HCT116 (cell line): ENCODE results near the gene ZCCHC24. TPM values are rescaled to one million over a fixed set of nuclear protein-coding genes. Genes with fewer than 3 reads are reported as not detected.

Experiments
- ATAC-seq: fragments of 200-7000 bp; cut with Tn5 transposase; 2 replicates; pipeline ENCODE4 v1.9.1; 2020; ENCODE audit warnings: mild to moderate bottlenecking, moderate library complexity
- BruUV-seq: library from RNA; stranded (reverse); fragments of 400-500 nt; replicated peaks from 2 replicates; lab custom pipeline; 2021; lab: Mats Ljungman, UMichigan
- CTCF ChIA-PET: fragments of 300-600 bp; sonication (Branson Sonifier 250); formaldehyde crosslinking; loops from one replicate; lab custom pipeline; 2021; ENCODE audit warnings: antibody characterized with exemption; lab: Charles Lee
- POLR2A ChIA-PET: fragments of 300-600, 350-600 bp; sonication (Branson Sonifier 250); formaldehyde crosslinking; loops from one replicate; lab custom pipeline; 2021; ENCODE audit warnings: antibody characterized with exemption; lab: Charles Lee
- RAD21 ChIA-PET, 2 experiments: fragments of 300-600 bp; sonication (Branson Sonifier 250); formaldehyde crosslinking; loops; one replicate each; lab custom pipeline; 2023; ENCODE audit warnings: low total read pairs in 2 of 2; ENCODE audit not compliant: uncharacterized antibody in 2 of 2, unreplicated experiment in 2 of 2, low non-redundant PET in 1 of 2; lab: Charles Lee
- DNase-seq: peaks from one replicate; pipeline ENCODE4 v3.0.0-alpha.2; 2010; ENCODE audit warnings: low read depth, low spot score
- H2AFZ ChIP-seq: fragments of 200-600 bp; shearing (Covaris generic), sonication (generic); 2 replicates; pipeline ENCODE4 v1.6.1; 2017; ENCODE audit warnings: low read depth, mixed run types, mixed read lengths, antibody characterized with exemption, low read length; ENCODE audit not compliant: poor library complexity, severe bottlenecking
- H3K27ac ChIP-seq: 2 replicates; pipeline ENCODE4 v1.5.1; 2012; ENCODE audit warnings: low read depth, low read length
- H3K27me3 ChIP-seq: fragments of 200-600 bp; sonication (generic); 2 replicates; pipeline ENCODE4 v1.6.1; 2016; ENCODE audit warnings: mixed run types, low read length, mixed read lengths; ENCODE audit not compliant: insufficient read depth
- H3K36me3 ChIP-seq, 2 experiments: fragments of 200-500 bp in 1 of 2; fragments of 200-600 bp in 1 of 2; sonication (Bioruptor generic) in 1 of 2; sonication (generic) in 1 of 2; 2 replicates each; pipeline versions ENCODE4 v1.5.1 to v1.6.1; 2014 to 2016; ENCODE audit warnings: low read length in 2 of 2, inconsistent platforms in 1 of 2, mixed read lengths in 1 of 2, mixed run types in 1 of 2; ENCODE audit not compliant: insufficient read depth in 2 of 2, control insufficient read depth in 1 of 2
- H3K4me1 ChIP-seq, 2 experiments: fragments of 200-600 bp in 1 of 2; sonication (generic) in 1 of 2; 2 replicates each; pipeline versions ENCODE4 v1.5.1 to v1.6.1; 2012 to 2017; ENCODE audit warnings: low read length in 2 of 2, inconsistent platforms in 1 of 2, mild to moderate bottlenecking in 1 of 2, mixed read lengths in 1 of 2, mixed run types in 1 of 2, moderate library complexity in 1 of 2; ENCODE audit not compliant: insufficient read depth in 2 of 2, control insufficient read depth in 1 of 2
- H3K4me2 ChIP-seq: fragments of 200-600 bp; sonication (generic); 2 replicates; pipeline ENCODE4 v1.6.1; 2017; ENCODE audit warnings: mixed run types, low read length, mixed read lengths
- H3K4me3 ChIP-seq, 2 experiments: fragments of 200-600 bp in 1 of 2; sonication (generic) in 1 of 2; replicated peaks in 1 of 2; 2 replicates each; pipeline ENCODE4 v1.5.1; 2011 to 2016; ENCODE audit warnings: low read length in 2 of 2, control low read depth in 1 of 2, low read depth in 1 of 2, mild to moderate bottlenecking in 1 of 2, mixed read lengths in 1 of 2, mixed run types in 1 of 2
- H3K79me2 ChIP-seq: fragments of 200-600 bp; sonication (generic); 2 replicates; pipeline ENCODE4 v1.6.1; 2017; ENCODE audit warnings: mild to moderate bottlenecking, mixed run types, low read length, moderate library complexity, mixed read lengths; ENCODE audit not compliant: insufficient read depth
- H3K9ac ChIP-seq: fragments of 200-600 bp; sonication (generic); 2 replicates; pipeline ENCODE4 v1.6.1; 2016; ENCODE audit warnings: low read length, mixed read lengths
- H3K9me2 ChIP-seq: fragments of 200-600 bp; sonication (generic), shearing (Covaris generic); 2 replicates; pipeline ENCODE4 v1.6.1; 2017; ENCODE audit warnings: mixed run types, mild to moderate bottlenecking, moderate library complexity; ENCODE audit not compliant: insufficient read depth
- H3K9me3 ChIP-seq, 2 experiments: fragments of 200-500 bp in 1 of 2; fragments of 200-600 bp in 1 of 2; sonication (Bioruptor generic) in 1 of 2; sonication (generic) in 1 of 2; 2 replicates each; pipeline ENCODE4 v1.6.1; 2014 to 2017; ENCODE audit warnings: low read length in 2 of 2, mixed read lengths in 2 of 2, inconsistent platforms in 1 of 2, low read depth in 1 of 2, mild to moderate bottlenecking in 1 of 2, mixed run types in 1 of 2, moderate library complexity in 1 of 2; ENCODE audit not compliant: control insufficient read depth in 1 of 2, insufficient read depth in 1 of 2
- H4K20me1 ChIP-seq: fragments of 200-600 bp; sonication (generic), shearing (Covaris generic); 2 replicates; pipeline ENCODE4 v1.6.1; 2017; ENCODE audit warnings: mixed run types, mild to moderate bottlenecking, moderate library complexity; ENCODE audit not compliant: insufficient read depth
- CBX3 ChIP-seq: IDR thresholded peaks from 2 replicates; pipeline ENCODE4 v1.6.1; 2012; ENCODE audit warnings: low read depth
- EGR1 ChIP-seq: IDR thresholded peaks from 2 replicates; pipeline ENCODE4 v1.6.1; 2012; ENCODE audit warnings: low read depth
- EZH2 ChIP-seq: fragments of 200-600 bp; sonication (generic); IDR thresholded peaks from 2 replicates; pipeline ENCODE4 v1.6.1; 2017; ENCODE audit warnings: antibody characterized with exemption, mixed run types
- EZH2phosphoT487 ChIP-seq: fragments of 200-600 bp; IDR thresholded peaks from 2 replicates; pipeline ENCODE4 v1.6.1; 2018; ENCODE audit warnings: antibody characterized with exemption, borderline replicate concordance
- FOSL1 ChIP-seq: IDR thresholded peaks from 2 replicates; pipeline ENCODE4 v1.6.1; 2012; ENCODE audit warnings: low read depth
- JUND ChIP-seq: IDR thresholded peaks from 2 replicates; pipeline ENCODE4 v1.6.1; 2012
- POLR2A ChIP-seq: IDR thresholded peaks from 2 replicates; pipeline ENCODE4 v1.7.0; 2011; ENCODE audit warnings: borderline replicate concordance; ENCODE audit not compliant: insufficient read depth, insufficient read length; ENCODE audit errors: extremely low read depth
- POLR2AphosphoS5 ChIP-seq: IDR thresholded peaks from 2 replicates; pipeline ENCODE4 v1.6.1; 2011; ENCODE audit warnings: mild to moderate bottlenecking, low read depth, low read length, moderate library complexity
- RAD21 ChIP-seq: IDR thresholded peaks from 2 replicates; pipeline ENCODE4 v1.6.1; 2012; ENCODE audit warnings: low read depth, mild to moderate bottlenecking
- SP1 ChIP-seq: IDR thresholded peaks from 2 replicates; pipeline ENCODE4 v1.6.1; 2012; ENCODE audit warnings: low read depth
- SRF ChIP-seq: IDR thresholded peaks from 2 replicates; pipeline ENCODE4 v1.6.1; 2012; ENCODE audit warnings: low read depth
- TCF7L2 ChIP-seq: IDR thresholded peaks from 2 replicates; pipeline ENCODE4 v1.7.0; 2011; ENCODE audit warnings: borderline replicate concordance, inconsistent platforms; ENCODE audit not compliant: insufficient read depth, insufficient read length; ENCODE audit errors: extremely low read depth
- YY1 ChIP-seq: IDR thresholded peaks from 2 replicates; pipeline ENCODE4 v1.6.1; 2011; ENCODE audit warnings: low read length, low read depth, moderate library complexity, mild to moderate bottlenecking; ENCODE audit not compliant: insufficient replicate concordance; ENCODE audit errors: extremely low read depth
- ZNF274 ChIP-seq: fragments of 200-500 bp; sonication (Bioruptor generic); IDR thresholded peaks from 2 replicates; pipeline ENCODE4 v1.6.1; 2014; ENCODE audit warnings: mild to moderate bottlenecking, low read depth, low read length, inconsistent platforms
- intact Hi-C: fragments of 100-400 bp; cut with micrococcal nuclease; formaldehyde crosslinking; loops from 2 replicates; pipeline ENCODE4 v1.10.0; 2022
- total RNA-seq: library from RNA; stranded (reverse); gene quantifications from one replicate; pipeline ENCODE4 v1.2.1, GENCODE V29; 2021; ENCODE audit not compliant: unreplicated experiment
- TF ChIP-seq, protein P1 (sequence below): IDR thresholded peaks from 2 replicates; pipeline ENCODE4 v1.6.1; 2012; ENCODE audit warnings: low read depth
- TF ChIP-seq, protein P2 (sequence below): IDR thresholded peaks from 2 replicates; pipeline ENCODE4 v1.6.1; 2011; ENCODE audit warnings: mild to moderate bottlenecking, low read length, moderate library complexity; ENCODE audit not compliant: insufficient replicate concordance; ENCODE audit errors: extremely low read depth

The ZCCHC24 gene
- total RNA-seq, 1 experiment from 2014 or later = 7.0 TPM

DNA sequence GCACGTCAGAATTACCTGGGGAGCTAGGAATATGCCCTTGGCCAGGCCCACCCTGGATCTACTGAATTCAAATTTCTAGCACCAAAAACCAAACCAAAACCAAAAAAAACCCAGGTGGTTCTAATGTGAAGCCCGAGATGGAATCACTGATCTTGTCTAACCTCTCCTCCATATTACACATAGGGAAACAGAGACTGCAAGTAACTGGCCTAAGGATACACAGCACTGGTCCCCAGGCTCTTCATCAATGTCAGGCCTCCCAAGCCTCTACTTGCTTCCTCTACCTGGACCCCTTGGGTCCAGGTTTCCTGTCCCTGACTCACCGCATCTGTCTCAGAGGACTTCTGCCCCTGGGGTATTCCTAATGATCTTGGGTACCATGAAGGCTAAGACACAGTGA, 30.7 kb downstream of the ZCCHC24 start:
- intact Hi-C loops = no loop called here
- ChIA-PET CTCF (no interaction called here), POLR2A (no interaction called here)

More for the DNA sequence above, 30.7 kb downstream of the ZCCHC24 start:
- no peaks in the 10 kb centered on the region for H3K9me3 ChIP-seq
- ATAC-seq (no peak), DNase-seq (no peak)
- H3K4me1 ChIP-seq = no peaks in the 10 kb centered on the region
- no TSS peak for BruUV-seq
- no peak overlapping the region for H3K4me3 ChIP-seq
- no peak overlapping the region for H3K9ac ChIP-seq
- H3K4me2 ChIP-seq = no peak overlapping the region
- no peaks in the 10 kb centered on the region for H3K27me3 ChIP-seq
- no peaks in the 10 kb centered on the region for H4K20me1 ChIP-seq
- H2AFZ ChIP-seq = no peak overlapping the region
- no peaks in the 10 kb centered on the region; a peak in 1 of 4 replicates for H3K36me3 ChIP-seq
- RAD21 ChIA-PET = no interaction called here
- H3K79me2 ChIP-seq = no peaks in the 10 kb centered on the region
- H3K9me2 ChIP-seq = no peaks in the 10 kb centered on the region
- no peak for TF ChIP-seq YY1
- no peak for TF ChIP-seq POLR2AphosphoS5
- no peak for TF ChIP-seq TCF7L2
- TF ChIP-seq ZNF274 = no peak
- TF ChIP-seq, protein P1, sequence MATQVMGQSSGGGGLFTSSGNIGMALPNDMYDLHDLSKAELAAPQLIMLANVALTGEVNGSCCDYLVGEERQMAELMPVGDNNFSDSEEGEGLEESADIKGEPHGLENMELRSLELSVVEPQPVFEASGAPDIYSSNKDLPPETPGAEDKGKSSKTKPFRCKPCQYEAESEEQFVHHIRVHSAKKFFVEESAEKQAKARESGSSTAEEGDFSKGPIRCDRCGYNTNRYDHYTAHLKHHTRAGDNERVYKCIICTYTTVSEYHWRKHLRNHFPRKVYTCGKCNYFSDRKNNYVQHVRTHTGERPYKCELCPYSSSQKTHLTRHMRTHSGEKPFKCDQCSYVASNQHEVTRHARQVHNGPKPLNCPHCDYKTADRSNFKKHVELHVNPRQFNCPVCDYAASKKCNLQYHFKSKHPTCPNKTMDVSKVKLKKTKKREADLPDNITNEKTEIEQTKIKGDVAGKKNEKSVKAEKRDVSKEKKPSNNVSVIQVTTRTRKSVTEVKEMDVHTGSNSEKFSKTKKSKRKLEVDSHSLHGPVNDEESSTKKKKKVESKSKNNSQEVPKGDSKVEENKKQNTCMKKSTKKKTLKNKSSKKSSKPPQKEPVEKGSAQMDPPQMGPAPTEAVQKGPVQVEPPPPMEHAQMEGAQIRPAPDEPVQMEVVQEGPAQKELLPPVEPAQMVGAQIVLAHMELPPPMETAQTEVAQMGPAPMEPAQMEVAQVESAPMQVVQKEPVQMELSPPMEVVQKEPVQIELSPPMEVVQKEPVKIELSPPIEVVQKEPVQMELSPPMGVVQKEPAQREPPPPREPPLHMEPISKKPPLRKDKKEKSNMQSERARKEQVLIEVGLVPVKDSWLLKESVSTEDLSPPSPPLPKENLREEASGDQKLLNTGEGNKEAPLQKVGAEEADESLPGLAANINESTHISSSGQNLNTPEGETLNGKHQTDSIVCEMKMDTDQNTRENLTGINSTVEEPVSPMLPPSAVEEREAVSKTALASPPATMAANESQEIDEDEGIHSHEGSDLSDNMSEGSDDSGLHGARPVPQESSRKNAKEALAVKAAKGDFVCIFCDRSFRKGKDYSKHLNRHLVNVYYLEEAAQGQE = no peak
- no peak for TF ChIP-seq RAD21
- TF ChIP-seq SP1 = no peak
- TF ChIP-seq, protein P2, sequence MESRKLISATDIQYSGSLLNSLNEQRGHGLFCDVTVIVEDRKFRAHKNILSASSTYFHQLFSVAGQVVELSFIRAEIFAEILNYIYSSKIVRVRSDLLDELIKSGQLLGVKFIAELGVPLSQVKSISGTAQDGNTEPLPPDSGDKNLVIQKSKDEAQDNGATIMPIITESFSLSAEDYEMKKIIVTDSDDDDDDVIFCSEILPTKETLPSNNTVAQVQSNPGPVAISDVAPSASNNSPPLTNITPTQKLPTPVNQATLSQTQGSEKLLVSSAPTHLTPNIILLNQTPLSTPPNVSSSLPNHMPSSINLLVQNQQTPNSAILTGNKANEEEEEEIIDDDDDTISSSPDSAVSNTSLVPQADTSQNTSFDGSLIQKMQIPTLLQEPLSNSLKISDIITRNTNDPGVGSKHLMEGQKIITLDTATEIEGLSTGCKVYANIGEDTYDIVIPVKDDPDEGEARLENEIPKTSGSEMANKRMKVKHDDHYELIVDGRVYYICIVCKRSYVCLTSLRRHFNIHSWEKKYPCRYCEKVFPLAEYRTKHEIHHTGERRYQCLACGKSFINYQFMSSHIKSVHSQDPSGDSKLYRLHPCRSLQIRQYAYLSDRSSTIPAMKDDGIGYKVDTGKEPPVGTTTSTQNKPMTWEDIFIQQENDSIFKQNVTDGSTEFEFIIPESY = no peak
- no peak for TF ChIP-seq JUND
- no peak for TF ChIP-seq POLR2A
- no peak for TF ChIP-seq EGR1
- TF ChIP-seq EZH2phosphoT487 = no peak
- no peak for TF ChIP-seq EZH2
- TF ChIP-seq CBX3 = no peak
- TF ChIP-seq SRF = no peak
- TF ChIP-seq FOSL1 = no peak
- H3K27ac ChIP-seq = no peak overlapping the region
